Gastrocnemius medialis (tissue), 4 donors: ENCODE results near the gene RAB4B. TPM values are rescaled to one million over a fixed set of nuclear protein-coding genes. Genes with fewer than 3 reads are reported as not detected.
"Not testable (repeated sequence)": the region's sequence is repeated elsewhere in the genome, so short reads cannot be mapped to it uniquely, and the experiment has no call there.

Source experiments
- ATAC-seq, 2 donors: fragments of 150-250 bp; one replicate each; pipeline ENCODE4 v1.9.1; 2016
- DNase-seq, 2 donors: peaks; one replicate each; pipeline ENCODE4 v3.0.0-alpha.2; 2019
- H3K27ac ChIP-seq, 4 donors: fragments of 200-600 bp; sonication (generic); 1 replicate in 1 of 4; 2 replicates in 3 of 4; pipeline ENCODE4 v1.5.1; 2016 to 2018; ENCODE audit warnings: mild to moderate bottlenecking in 2 of 4, moderate library complexity in 1 of 4
- H3K27me3 ChIP-seq, 3 donors: fragments of 200-600 bp; sonication (generic) in 2 of 3; 1 replicate in 1 of 3; 2 replicates in 2 of 3; pipeline versions ENCODE4 v1.5.1 to v1.6.0; 2016 to 2019; ENCODE audit warnings: mild to moderate bottlenecking in 1 of 3, moderate library complexity in 1 of 3
- H3K36me3 ChIP-seq, 2 donors: fragments of 200-600 bp; sonication (generic) in 1 of 2; one replicate each; pipeline ENCODE4 v1.5.1; 2017 to 2018
- H3K4me1 ChIP-seq, 2 donors: fragments of 200-600 bp; sonication (generic) in 1 of 2; one replicate each; pipeline ENCODE4 v1.5.1; 2016 to 2017; ENCODE audit warnings: mild to moderate bottlenecking in 2 of 2
- H3K4me3 ChIP-seq, 4 donors: fragments of 200-600 bp; sonication (generic) in 3 of 4; 1 replicate in 1 of 4; 2 replicates in 3 of 4; pipeline ENCODE4 v1.5.1; 2016 to 2019; ENCODE audit warnings: mild to moderate bottlenecking in 2 of 4
- H3K9me3 ChIP-seq, 3 donors: fragments of 200-600 bp; sonication (generic) in 2 of 3; 1 replicate in 1 of 3; 2 replicates in 2 of 3; pipeline ENCODE4 v1.5.1; 2016 to 2019
- POLR2A ChIP-seq, 2 donors: fragments of 450-650 bp; IDR thresholded peaks; one replicate each; pipeline ENCODE4 v1.6.1; 2017; ENCODE audit warnings: antibody characterized with exemption in 2 of 2, mild to moderate bottlenecking in 2 of 2, moderate library complexity in 2 of 2
- in situ Hi-C, 4 donors: fragments of 200-750 bp; cut with MboI; loops; one replicate each; pipeline versions ENCODE4 v1.15.0 to v1.8.0; 2017; ENCODE audit warnings: low sequenced_read_pairs in 4 of 4
- intact Hi-C: fragments of 100-400 bp; cut with DNase I; formaldehyde crosslinking; loops from one replicate; pipeline ENCODE4 v1.15.1; 2023; ENCODE audit warnings: low total_unique reads
- total RNA-seq, 4 donors: library from RNA; depleted of rRNA; stranded (reverse); fragments of >200 nt; gene quantifications; one replicate each; pipeline versions ENCODE4 v1.1.0 to v1.2.3, GENCODE V29; 2016
- TF ChIP-seq, protein P1 (sequence below), 5 experiments: fragments of 450-650 bp in 3 of 5; fragments of 200-600 bp in 2 of 5; sonication (generic) in 2 of 5; IDR thresholded peaks in 4 of 5; conservative IDR thresholded peaks in 1 of 5; 1 replicate in 4 of 5; 2 replicates in 1 of 5; pipeline ENCODE4 v1.5.1; 2016 to 2019; ENCODE audit warnings: antibody characterized with exemption in 5 of 5, mild to moderate bottlenecking in 3 of 5, moderate library complexity in 3 of 5

RAB4B gene
- total RNA-seq, 4 donors from 2014 or later, result 14.9 to 27.2 (median 19.7) TPM

DNA sequence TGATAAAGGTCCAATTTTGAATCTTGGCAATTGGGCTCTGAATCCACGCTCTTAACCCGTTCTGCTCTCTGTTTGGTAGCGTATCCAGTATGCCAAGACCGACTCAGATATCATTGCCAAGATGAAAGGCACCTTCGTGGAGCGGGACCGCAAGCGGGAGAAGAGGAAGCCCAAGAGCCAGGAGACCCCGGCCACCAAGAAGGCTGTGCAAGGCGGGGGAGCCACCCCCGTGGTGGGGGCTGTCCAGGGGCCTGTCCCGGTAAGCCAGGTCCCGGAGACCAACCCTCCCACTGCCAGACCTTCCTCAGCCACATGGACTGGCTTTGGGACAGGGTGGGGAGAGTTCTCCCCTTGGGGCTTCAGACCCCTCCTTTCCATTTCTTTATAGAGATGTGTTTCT is 18.7 kb upstream of the RAB4B start:
- no peak for DNase-seq
- Histone ChIP-seq H3K4me1 (peaks cover 6 to 11% of the 10 kb centered on the region in 2 donors), H3K27ac (no peak overlapping the region), H3K27me3 (no peaks in the 10 kb centered on the region), H3K9me3 (no peaks in the 10 kb centered on the region), H3K4me3 (no peak overlapping the region), H3K36me3 (peaks cover 0 to 82% of the 10 kb centered on the region in 2 donors)
- ATAC-seq, result no peak
- TF ChIP-seq, protein P1, sequence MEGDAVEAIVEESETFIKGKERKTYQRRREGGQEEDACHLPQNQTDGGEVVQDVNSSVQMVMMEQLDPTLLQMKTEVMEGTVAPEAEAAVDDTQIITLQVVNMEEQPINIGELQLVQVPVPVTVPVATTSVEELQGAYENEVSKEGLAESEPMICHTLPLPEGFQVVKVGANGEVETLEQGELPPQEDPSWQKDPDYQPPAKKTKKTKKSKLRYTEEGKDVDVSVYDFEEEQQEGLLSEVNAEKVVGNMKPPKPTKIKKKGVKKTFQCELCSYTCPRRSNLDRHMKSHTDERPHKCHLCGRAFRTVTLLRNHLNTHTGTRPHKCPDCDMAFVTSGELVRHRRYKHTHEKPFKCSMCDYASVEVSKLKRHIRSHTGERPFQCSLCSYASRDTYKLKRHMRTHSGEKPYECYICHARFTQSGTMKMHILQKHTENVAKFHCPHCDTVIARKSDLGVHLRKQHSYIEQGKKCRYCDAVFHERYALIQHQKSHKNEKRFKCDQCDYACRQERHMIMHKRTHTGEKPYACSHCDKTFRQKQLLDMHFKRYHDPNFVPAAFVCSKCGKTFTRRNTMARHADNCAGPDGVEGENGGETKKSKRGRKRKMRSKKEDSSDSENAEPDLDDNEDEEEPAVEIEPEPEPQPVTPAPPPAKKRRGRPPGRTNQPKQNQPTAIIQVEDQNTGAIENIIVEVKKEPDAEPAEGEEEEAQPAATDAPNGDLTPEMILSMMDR (IDR thresholded peaks at IDR 0.05 in 4 of 5, conservative IDR thresholded peaks at IDR 0.05 in 1 of 5), result no peak
- no peak for TF ChIP-seq POLR2A (IDR thresholded peaks at IDR 0.05)
- in situ Hi-C loops (loop anchor here in 1 of 4 donors (10.0 kb wide), 1 partner anchor 55 kb away; no protein-coding TSS in a partner anchor), intact Hi-C loops (no loop called here)

DNA sequence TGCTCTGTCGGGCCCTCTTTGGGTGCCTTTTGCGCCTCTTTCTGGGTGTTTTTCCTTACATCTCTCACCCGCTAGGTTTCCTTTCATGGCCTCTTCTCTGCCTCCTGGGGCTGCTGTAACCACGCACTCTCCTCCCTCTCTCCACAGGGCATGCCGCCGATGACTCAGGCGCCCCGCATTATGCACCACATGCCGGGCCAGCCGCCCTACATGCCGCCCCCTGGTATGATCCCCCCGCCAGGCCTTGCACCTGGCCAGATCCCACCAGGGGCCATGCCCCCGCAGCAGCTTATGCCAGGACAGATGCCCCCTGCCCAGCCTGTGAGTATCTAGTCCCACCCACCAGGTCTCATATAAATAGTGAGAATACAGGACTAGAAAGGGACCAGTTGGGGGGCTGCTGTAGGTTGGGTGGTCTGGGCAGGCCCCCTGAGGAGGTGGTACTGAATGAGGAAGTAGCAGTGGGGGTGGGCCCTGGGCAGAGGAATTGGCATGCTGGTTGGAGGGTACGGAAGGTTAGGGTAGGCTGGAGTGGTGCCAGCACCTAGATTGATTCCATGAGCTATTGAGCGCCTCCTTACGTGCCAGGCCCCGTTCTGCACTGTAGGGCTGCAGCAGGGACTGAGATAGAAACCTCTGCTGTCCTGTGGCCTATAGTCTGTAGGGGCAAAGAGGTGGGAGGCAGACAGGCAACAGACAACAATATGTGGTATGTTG is 15.1 kb upstream of the RAB4B start:
- TF ChIP-seq, protein P1 (IDR thresholded peaks at IDR 0.05 in 4 of 5, conservative IDR thresholded peaks at IDR 0.05 in 1 of 5), result no peak
- TF ChIP-seq POLR2A (IDR thresholded peaks at IDR 0.05), result no peak
- Histone ChIP-seq H3K4me3 (no peak overlapping the region), H3K36me3 (peaks cover 0 to 88% of the 10 kb centered on the region in 2 donors), H3K9me3 (no peaks in the 10 kb centered on the region), H3K27ac (no peak overlapping the region), H3K27me3 (no peaks in the 10 kb centered on the region), H3K4me1 (no peaks in the 10 kb centered on the region)
- intact Hi-C loops (no loop called here), in situ Hi-C loops (no loop called here)
- DNase-seq (no peak), ATAC-seq (no peak)

DNA sequence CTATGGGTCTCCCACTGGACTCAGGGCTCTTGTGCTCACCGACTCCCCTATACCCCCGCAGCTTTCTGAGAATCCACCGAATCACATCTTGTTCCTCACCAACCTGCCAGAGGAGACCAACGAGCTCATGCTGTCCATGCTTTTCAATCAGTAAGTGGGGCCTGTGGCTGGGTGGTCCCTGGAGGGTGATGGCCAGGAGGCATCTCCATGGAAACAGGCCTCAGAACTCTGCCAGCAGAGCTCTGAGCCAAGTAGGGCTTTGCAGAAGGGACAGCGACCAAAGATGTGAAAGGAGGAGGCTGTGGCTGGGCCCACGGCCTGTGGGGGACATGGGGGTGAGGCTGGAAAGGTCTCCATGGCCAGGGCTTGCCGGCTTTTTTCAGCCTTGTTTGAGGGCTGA is 14.5 kb upstream of the RAB4B start:
- H3K9me3 ChIP-seq, result no peaks in the 10 kb centered on the region
- intact Hi-C loops (no loop called here), in situ Hi-C loops (no loop called here)
- no peak overlapping the region for H3K27ac ChIP-seq
- no peaks in the 10 kb centered on the region for H3K27me3 ChIP-seq
- H3K4me3 ChIP-seq, result no peak overlapping the region
- ATAC-seq, result no peak
- H3K4me1 ChIP-seq, result no peaks in the 10 kb centered on the region
- TF ChIP-seq POLR2A (IDR thresholded peaks at IDR 0.05), result no peak
- TF ChIP-seq, protein P1 (IDR thresholded peaks at IDR 0.05 in 4 of 5, conservative IDR thresholded peaks at IDR 0.05 in 1 of 5), result no peak
- DNase-seq, result no peak
- peaks cover 0 to 82% of the 10 kb centered on the region in 2 donors for H3K36me3 ChIP-seq

DNA sequence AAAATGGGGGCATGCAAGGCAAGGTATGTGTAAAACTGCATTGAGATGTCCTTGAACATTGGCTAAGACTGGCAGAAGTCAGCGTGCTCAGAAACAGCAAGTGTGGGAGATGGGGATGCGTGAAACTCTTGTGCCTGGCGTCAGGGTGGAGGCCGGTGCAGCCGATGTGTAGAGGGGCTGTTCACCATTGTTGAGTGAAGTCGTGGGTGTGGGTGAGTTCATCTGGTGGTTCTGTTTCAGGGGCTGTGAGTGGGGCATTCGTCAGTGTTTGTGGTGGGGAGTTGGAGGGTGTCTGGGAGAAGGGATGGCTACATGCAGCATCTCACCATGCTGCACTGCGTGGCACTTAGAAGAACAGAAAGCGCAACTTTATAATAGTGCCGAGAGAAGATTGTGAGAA is 14.1 kb upstream of the RAB4B start:
- DNase-seq (no peak), ATAC-seq (no peak)
- H3K36me3 ChIP-seq, result peaks cover 0 to 78% of the 10 kb centered on the region in 2 donors
- H3K27ac ChIP-seq, result no peak overlapping the region
- no peak overlapping the region for H3K4me3 ChIP-seq
- H3K4me1 ChIP-seq, result no peaks in the 10 kb centered on the region
- no peaks in the 10 kb centered on the region for H3K9me3 ChIP-seq
- in situ Hi-C loops, result no loop called here
- intact Hi-C loops, result no loop called here
- no peaks in the 10 kb centered on the region for H3K27me3 ChIP-seq
- TF ChIP-seq POLR2A (IDR thresholded peaks at IDR 0.05), result no peak
- TF ChIP-seq, protein P1 (IDR thresholded peaks at IDR 0.05 in 4 of 5, conservative IDR thresholded peaks at IDR 0.05 in 1 of 5), result no peak

DNA sequence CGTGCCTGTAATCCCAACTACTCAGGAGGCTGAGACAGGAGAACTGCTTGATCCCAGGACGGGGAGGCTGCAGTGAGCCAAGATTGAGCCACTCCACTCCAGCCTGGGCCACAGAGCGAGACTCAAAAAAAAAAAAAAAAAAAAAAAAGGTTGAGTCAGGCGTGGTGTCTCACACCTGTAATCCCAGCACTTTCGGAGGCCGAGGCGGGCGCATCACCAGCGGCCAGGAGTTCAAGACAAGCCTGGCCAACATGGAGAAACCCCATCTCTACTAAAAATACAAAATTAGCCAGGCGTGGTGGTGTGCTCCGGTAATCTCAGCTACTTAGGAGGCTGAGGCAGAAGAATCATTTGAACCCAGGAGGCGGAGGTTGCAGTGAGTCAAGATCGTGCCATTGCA is 11.7 kb upstream of the RAB4B start:
- H3K9me3 ChIP-seq, intact Hi-C loops, H3K4me1 ChIP-seq, ATAC-seq, in situ Hi-C loops, H3K27me3 ChIP-seq, H3K4me3 ChIP-seq, DNase-seq, H3K27ac ChIP-seq: not testable (repeated sequence)
- H3K36me3 ChIP-seq, result peaks cover 0 to 53% of the 10 kb centered on the region in 2 donors
